Hematopoietic multipotent progenitor cell treated with erythropoietin and hydrocortisone succinate and interleukin-3 and kit ligand, for 6 days (in vitro differentiated cells): ENCODE data around the gene PBX1.
A peak's percentile ranks its signal among the peaks of the same experiment; 100 is the strongest.
"Not testable (repeated sequence)": the region's sequence is repeated elsewhere in the genome, so short reads cannot be mapped to it uniquely, and the experiment has no call there.

ENCODE experiments used
- DNase-seq: peaks from one replicate; pipeline ENCODE4 v3.0.0-alpha.2; 2015

Gene PBX1

DNA sequence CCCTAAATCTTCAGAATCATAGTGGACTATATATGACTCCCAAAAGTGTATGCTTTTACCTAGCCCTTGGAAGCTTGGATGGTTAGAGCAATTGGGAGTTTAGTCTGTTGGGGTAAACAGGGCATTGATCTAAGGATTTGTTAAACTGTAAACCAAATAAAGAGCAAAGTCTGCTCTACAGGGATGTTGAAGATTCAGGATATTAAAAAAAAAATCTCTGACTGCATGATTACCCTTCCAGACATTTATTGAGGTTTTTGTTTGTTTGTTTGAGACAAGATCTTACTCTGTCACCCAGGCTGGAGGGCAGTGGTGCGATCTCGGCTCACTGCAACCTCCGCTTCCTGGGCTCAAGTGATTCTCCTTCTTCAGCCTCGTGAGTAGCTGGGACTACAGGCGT lies 31.6 kb downstream of the PBX1 start:
- no peak for DNase-seq

DNA sequence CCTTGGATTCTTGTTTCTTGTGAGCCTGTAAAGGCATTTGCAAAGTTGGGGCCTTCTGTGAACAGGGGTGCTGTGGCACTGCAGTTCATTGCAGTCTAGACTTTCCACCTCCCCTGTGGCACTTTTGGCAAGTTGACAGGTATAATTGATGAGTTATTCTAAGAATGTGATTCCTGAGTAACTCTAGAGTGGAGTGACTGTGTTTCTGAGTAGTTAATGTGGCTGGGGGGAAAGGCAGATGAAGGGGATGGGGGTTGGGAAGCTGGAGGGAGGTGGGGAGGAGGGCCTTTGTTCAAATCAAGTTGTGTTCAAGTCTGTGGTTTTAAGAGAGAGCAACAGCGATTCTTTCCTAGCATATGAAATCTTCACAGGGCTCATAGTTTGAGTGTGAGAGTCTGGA lies 32.9 kb downstream of the PBX1 start:
- DNase-seq, result no peak

DNA sequence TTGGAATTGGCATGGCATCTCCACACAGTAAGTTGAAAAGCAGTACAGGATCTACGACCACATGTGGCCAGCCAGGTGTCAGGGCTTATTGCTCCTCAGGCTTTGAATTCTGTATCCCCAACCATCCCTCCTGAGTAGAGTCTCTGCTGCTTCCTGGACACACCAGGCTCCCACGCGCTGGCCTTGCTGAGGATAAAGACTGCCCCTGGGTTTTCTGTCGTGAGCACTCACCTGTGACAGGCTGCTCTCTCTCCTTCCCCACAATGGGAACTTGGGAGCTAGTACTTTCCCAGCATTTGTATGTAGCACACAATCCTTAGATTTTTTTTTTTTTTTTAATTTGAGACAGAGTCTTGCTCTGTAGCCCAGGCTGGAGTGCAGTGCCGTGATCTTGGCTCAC lies 33.6 kb downstream of the PBX1 start:
- no peak for DNase-seq

DNA sequence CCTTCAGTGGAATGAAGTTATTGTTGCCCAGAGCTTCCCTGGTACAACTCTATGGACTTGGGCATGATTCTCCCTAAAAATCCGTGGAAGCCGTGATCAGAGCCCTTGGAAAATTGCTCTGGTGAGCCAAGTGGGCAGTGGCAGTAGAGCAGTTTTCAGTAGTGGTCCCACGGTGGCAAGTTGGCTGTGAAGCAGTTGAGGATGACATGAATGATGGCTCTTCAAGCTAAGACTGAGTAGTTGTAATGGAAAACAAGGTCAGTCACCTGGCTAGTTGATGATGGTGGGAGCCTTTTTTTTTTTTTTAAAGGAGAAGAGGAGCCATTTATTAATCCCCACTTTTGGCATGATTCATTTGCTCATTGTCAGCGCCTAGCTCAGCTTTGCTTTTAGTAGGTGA lies 36.2 kb downstream of the PBX1 start:
- DNase-seq, result no peak

DNA sequence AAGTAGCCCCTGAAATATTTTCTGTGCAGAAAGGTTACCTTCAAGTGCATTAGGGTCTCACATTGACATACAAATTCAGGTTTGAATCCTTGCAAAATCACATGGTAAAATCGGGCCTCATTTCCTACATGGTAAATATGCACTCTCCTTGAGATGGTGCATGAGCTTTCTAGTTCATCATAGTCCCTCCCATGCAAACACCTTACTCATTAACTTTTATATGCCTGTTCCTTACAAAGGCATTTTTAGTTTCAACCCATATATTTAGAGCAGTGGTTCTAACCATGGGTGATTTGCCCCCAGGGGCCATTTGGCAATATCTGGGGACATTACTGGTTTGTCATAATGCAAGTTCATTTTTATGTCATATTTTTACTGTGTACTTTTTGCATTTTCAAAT lies 37.2 kb downstream of the PBX1 start:
- no peak for DNase-seq

DNA sequence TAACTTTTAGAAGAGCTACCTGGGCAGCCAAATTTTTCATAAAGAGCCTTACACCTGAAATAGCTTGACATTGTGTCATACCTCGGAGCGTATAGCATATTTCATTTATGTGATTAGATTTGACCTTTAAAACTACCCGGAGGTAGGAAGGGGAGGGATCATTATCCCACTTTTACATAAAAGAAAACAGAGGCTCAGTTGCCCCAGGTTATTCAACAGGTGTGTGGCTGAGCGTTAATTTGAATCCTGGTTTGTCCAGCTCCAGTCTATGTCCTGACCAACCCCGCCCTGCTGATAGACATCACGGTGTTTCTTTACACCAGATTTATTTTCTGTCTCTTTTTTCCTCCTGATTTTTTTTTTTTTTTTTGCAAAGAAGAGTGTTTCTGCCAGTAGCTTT lies 39.7 kb downstream of the PBX1 start:
- no peak for DNase-seq

DNA sequence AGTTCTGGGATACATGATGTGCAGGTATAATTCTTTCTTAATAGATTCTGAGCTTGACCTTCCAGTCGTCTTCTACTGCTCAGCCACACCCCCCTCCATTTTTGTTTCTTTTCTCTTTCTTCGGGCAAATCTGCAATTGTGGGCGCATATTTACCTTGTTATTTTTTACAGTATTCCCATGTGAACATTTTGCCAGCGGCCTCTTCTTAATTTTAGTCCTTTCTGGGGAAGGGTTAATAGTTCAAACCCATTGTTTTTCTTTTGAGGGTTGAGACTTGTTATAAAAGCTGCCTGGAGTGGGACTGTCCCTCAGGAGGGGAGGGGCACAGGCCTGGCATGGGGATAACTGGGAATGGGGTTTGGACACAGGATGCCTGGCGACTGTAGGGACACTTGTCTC lies 40.3 kb downstream of the PBX1 start:
- DNase-seq, result no peak

DNA sequence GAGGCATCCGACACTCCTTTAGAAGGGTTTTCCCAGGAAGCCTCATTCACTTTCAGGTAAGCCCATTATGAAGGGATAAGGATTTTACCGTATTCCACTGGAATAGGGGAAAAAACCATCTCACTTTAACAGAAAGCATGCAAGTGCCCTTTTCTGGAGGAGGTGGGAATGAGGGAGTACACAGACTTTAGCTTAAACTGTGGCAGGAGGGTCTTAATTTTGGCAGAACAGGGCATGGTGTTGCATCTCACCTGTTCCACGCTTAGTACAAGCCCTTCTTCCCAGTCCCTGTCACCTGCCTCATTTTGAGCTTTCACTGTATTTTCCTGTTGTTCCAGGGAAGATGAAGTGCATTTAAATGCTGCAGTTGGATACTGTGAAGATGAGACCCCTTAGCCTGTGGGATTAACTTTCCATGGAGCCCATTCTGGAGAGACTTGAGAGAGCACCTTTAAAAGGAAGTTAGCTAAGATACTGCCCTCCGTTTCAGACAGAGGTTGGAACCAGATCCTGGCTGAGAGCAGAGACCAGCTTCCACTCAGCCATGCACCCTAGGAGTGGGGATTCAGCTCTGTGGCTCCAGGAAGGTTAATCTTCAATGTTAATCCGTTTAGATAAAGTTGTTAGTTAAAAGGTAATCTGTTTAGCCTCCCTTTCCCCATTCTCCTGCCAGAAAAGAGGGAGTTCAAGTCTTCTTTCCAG lies 42.6 kb downstream of the PBX1 start:
- no peak for DNase-seq

DNA sequence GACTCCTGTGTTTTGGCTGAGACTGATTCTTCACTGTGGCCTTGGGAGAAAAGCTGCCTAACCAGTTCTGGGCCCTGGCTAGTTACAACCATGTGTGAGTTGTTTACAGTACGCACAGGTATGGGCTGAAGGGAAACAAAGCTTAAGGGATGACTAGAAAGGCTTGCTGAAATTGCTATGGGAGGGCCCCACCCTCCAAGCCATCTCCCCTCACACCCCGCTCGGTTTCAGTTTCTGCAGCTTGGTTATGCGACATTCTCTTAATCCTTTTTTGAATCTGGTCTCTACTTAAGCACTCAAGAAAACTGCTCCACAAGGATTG lies 43.1 kb downstream of the PBX1 start:
- DNase-seq, result no peak

DNA sequence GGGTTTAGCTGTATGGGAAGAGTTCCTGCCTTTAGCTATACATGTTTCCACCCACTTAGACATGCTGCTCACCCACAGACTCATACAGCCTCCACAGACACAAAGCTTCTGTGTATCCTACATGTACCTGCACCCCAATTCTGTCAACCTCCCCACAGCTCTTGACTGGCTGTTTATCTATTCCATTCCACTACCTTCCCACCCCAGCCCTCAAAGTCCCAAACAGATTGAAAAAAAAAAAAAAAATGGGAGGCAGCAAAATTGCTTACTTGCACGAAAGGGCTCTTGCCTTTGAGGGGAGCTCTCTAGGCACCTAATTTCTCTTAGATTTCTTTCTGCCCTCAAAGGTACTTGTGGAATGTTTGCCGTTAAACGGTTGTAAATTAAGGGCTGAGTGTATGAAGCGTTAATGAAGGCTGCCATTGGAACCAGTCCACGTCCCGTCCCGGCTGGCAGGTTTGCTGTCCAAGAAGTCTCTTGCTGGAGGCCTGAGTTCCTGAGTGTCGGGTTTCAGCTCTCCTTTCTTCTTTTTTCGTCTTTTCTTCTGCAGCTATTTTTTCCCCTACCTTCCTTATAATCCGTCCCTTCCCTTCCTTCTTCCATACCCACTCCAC lies 43.6 kb downstream of the PBX1 start:
- DNase-seq, result peak; percentile 9

DNA sequence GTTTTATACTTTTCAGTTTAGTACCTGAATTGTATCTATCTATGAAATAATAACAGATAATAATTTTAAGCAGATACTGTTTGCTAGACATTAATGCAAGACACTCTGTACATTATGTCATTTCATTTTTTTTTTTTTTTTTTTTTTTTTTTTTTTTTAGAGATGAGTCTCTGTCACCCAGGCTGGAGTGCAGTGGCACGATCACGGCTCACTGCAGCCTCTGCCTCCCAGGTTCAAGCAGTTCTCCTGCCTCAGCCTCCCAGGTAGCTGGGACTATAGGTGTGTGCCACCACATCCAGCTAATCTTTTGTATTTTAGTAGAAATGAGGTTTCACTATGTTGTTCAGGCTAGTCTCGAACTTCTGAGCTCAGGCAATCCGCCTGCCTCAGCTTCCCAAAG lies 44.8 kb downstream of the PBX1 start:
- not testable (repeated sequence) for DNase-seq

DNA sequence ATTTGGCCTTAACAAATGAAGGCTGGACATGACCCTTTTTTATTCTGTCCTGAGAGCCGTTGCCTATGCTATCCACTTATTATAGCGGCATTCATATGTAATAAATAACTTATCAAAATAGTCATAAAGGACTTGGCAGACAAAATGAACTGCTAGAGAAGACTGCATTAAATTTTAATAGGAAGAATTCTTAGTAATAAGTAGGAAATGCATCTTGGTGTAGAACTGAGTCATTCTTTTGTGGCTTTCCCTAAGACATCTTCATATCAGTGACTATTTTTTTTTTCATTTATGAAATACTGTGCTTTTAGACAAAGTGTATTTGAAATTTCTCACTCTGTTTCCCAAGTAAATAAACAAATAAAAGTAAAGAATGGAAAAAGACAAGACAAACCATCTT lies 45.6 kb downstream of the PBX1 start:
- DNase-seq, result no peak

DNA sequence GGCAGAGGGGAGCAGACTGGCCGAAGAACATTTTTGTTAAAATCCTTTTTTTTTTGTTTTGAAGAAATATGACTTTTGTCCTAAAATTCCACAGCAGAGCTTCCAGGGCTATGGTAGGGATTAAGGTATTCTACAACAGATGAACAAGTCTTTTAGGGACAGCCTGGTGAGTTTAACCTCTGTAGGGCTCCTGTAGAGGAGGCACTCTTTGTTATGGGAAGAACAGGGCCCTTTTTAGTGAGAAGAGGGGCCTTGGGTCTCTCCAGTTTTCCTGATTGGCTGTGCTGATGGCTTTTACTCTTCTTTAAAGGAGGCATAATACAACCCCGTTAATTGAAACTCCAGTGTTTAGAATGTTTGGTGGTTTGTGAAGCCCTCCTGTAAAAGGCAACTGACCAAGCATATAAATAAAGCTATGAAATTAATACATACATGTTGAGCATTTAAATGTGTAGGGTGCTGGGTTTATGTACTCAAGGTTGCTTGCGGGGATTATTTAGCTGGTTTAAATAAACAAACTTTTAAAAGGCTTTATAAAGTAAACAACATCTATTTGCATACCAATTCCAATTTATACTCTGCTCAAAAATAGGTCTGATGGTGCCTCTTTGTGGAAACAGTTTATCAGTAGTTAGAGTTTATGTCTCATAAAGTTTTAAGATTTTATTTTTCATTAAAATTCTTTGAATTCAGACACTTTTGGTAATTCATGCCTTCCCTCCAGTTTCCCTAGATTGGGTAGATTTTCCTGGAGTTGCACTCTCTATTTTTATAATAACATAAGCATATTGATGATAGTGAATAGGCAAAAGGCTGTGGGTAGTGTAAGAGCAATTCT lies 46.5 kb downstream of the PBX1 start:
- no peak for DNase-seq

DNA sequence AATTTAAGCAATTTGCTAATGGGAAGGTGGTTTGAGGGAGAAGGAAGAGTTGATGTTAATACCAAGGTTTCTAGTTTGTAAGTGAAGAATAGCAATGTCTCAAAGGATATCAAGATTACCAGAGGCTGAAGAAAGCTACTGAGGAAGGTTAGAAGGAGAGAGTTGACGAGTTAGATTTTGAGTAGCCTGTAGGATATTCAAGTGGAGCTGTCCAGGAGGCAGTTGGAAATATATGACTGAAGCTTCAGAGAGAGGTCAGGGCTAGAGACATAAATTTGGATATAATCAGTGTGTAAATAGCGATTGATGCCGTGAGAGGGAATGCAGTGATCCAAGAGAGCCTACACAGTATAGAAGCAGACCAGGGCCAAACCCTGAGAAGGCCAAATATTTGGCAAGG lies 48.4 kb downstream of the PBX1 start:
- DNase-seq, result no peak

DNA sequence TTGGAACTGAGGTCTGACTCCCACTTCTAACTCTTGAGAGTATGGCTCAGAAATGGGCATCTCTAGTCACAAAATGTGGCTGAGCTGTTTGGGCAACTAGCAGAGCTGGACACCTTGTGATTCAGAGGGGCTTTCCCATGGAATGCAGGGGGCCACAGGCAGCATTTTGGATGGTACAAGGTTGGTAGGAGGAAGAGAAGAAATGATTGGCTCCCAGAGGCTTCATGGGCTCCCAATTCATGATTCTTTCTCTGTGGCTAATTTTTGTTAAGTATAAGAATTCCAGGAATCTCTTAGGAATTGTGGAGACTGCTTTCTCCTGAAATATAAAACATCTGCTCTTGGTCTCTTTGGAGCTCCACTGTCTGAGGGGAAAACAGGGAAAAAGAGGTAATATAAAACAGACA lies 49.7 kb downstream of the PBX1 start:
- DNase-seq, result no peak

DNA sequence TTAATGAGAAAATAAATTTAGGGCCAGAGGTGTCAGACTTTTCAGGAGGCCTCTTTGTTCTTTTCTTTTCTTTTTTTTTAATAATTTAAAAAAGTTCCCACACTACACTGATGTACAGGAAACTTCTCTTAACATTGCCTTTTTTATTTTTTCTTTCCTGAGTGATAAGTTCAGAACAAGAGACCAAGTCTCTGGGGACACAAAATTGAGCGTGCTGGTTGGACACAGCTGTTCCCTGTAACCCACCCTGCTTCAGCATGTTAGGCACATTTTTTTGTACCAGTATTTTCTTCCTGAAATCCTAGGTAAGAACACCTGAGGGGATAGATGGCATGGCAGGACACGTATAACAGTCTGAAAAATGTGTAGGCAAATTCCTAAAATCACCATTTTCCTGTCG lies 50.1 kb downstream of the PBX1 start:
- no peak for DNase-seq

DNA sequence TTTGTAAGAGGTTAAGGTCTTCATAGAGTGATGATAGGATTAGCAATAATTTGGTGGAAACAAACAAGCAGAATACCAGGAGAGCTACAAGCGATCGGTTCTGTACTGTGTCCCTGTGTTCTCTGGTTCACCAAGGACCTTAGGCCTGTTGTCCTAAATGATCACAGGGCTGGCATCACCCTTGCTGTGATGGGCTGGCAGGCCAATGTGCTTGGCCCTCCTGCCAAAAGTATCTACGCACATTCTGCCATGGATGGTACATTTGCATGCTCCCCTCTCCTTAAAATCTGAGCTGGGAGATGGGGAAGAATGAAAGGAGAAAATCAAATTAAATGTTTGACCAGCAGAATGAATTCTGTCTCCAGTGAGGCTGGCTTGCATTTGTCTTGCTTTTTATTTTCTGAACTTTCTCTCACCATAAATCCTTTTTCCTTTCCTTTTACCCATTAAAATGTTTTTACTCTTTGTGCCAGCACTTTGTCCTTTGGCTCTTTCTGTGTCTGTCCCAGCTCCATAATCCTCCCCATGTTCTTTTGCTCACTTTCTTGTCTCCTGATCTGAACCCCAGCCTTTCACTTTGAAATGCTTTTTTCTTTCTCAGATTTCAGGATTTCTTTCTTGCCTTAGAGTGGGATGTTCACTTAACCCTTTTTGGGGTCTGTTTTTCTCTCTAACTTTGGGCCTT lies 51.7 kb downstream of the PBX1 start:
- DNase-seq, result no peak

DNA sequence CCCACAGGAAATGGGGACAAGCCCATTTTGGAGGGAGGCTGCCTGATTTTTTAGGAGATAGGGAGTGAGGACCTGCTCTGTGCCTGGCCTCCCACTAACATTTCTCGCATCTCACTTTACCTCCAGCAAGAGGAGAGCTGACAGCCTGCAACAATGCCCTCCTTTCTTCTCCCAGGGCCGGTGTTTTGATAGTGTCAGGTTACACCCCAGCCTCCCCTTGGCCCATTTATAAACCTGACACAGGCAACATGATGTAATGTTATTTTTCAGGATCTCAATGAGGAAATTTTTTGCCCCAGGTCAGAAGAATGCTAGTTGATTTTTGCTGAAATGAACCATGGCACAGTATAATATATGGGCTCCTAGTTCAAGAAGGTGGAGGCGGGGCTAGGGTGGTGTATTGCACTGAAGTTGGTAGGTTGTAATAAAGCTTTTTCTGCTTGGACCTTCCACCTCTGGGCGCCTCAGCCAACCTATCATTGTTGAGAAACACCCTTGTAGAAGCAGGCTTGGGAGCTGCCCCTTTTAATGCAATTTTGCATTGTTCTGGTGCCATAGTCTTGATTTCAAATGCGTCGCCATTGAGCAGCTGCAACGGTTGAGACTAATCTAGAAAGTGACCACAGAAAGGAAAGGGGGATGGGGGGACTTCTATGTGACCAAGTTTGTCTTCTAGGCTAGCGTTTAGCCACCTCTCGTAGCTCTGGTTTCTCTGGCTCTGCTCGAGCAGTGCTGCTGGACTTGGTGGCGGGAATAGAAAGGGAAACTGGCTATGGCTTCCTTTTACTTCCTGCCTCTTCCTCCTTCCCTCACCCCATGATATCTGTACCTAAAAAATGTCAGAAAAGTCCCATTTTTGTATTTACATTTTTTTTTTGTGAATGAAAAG lies 53.0 kb downstream of the PBX1 start:
- no peak for DNase-seq

DNA sequence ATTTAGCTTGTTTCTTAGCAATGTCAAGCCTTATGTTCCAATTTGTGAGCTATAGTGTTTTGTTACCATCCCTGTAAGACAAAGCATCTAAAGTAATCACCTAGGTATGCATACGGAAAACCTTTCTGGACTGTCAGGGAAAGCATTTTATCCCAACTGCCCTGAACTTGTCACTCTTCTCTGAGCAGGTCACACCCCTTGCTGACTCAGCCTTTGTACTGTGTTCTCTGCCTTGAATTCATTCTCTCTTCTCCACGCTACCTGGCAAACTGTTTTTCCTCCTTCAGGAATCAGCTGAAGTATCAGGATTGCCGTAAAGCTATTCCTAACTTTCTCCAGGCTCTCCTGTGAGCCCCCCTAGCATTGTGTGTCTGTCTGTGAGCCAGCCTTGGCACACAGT lies 54.2 kb downstream of the PBX1 start:
- no peak for DNase-seq

DNA sequence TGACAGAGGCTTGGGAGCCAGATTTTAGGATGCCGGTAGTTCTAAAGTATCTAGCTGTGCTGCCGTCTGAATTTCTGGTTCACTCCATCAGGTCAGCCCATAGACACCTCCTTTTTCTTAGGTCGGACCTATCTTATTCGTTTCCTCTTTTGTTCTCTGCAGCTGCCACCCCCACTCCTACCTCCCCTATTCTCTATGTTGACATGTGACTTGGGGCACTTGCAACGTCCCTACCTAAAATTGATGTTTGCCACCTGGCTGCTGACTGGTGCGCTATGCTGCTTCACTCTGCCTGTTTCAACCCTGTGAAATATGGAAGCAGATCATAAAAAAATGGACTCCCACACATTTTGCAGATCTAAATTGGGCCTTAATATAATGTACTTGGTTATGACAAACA lies 55.3 kb downstream of the PBX1 start:
- no peak for DNase-seq

DNA sequence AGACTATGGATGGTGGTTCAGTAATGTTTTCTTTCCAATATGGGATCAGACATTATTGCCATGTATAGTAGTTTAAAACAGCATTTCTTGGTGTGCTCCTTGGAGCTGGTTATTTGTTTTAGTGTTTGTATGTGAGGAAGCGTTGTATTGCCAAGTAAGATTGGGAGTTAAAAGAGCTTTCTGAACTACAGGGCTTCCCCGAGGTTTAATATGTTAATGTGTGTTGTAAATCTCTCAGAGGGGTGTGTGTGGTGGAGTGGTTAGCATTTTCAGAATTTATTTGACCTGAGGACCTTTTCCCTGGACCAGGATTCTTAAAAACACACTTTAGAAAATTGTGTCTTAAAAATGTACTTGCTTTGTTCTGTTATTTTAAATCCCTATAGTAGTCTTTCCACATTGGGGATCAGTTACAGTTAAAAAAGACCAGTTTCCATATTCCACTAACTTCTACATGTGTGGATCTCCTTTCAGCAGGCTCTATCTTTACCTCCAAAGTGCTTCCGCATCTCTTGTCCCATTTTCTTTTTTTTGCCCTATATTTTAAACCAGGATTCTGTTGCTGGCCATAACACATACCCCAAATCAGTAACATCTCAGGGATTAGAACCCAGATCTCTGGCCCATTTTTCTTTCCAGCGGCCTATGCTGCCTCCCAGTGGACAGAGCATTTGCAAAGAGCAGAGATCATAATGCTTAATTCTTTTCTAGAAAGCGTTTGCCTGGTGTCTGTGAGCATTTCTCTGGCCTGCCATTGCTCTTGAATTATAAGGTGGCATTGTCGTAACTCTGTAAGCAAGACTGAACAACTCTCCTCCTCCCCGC lies 58.6 kb downstream of the PBX1 start:
- peak; percentile 47 for DNase-seq

DNA sequence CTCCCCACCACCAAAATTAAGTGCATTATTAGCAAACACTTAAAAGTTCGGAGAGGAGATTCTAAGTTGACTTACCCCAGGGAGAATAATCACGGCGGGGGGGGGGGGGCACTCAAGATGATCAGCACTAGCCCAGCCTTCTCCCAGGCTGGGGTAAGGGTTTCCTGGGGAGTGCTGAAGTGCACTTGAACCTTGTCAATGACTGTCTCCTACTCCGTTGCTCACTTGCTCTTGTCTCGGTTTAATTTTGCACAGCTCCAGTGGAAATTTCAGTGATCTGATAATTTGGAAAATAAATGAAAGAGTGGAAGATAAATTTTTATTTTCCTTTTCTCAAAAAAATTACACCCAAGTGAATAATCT lies 59.2 kb downstream of the PBX1 start:
- no peak for DNase-seq
